Tibial nerve (tissue), 4 donors: ENCODE results near the gene TEKT5. TPM values are rescaled to one million over a fixed set of nuclear protein-coding genes. Genes with fewer than 3 reads are reported as not detected.

ENCODE experiments used
- DNase-seq, 2 donors: peaks; one replicate each; pipeline ENCODE4 v3.0.0-alpha.2; 2019; ENCODE audit warnings: low spot score in 2 of 2
- H3K27ac ChIP-seq, 4 donors: fragments of 200-600 bp; sonication (generic) in 3 of 4; one replicate each; pipeline ENCODE4 v1.5.1; 2017 to 2019; ENCODE audit warnings: mild to moderate bottlenecking in 1 of 4
- H3K27me3 ChIP-seq, 2 donors: fragments of 200-600 bp; sonication (generic) in 1 of 2; one replicate each; pipeline versions ENCODE4 v1.5.1 to v1.6.0; 2017 to 2019
- H3K36me3 ChIP-seq, 3 donors: fragments of 200-600 bp; sonication (generic); one replicate each; pipeline ENCODE4 v1.5.1; 2018 to 2019
- H3K4me1 ChIP-seq, 4 donors: fragments of 200-600 bp; sonication (generic) in 3 of 4; one replicate each; pipeline ENCODE4 v1.5.1; 2017 to 2019
- H3K4me3 ChIP-seq, 4 donors: fragments of 200-600 bp; sonication (generic) in 3 of 4; one replicate each; pipeline ENCODE4 v1.5.1; 2017 to 2019; ENCODE audit warnings: mild to moderate bottlenecking in 1 of 4, moderate library complexity in 1 of 4
- H3K9me3 ChIP-seq, 4 donors: fragments of 200-600 bp; sonication (generic) in 3 of 4; one replicate each; pipeline ENCODE4 v1.5.1; 2017 to 2019
- CTCF ChIP-seq, 5 experiments: fragments of 200-600 bp in 3 of 5; fragments of 450-650 bp in 2 of 5; sonication (generic) in 3 of 5; IDR thresholded peaks; one replicate each; pipeline ENCODE4 v1.5.1; 2016 to 2019; ENCODE audit warnings: antibody characterized with exemption in 5 of 5, mild to moderate bottlenecking in 3 of 5, moderate library complexity in 2 of 5
- EP300 ChIP-seq, 2 donors: sonication (generic); formaldehyde crosslinking; IDR thresholded peaks; one replicate each; pipeline ENCODE4 v1.6.1; 2017; ENCODE audit warnings: antibody characterized with exemption in 2 of 2, mild to moderate bottlenecking in 1 of 2
- POLR2A ChIP-seq, 2 donors: fragments of 450-650 bp; IDR thresholded peaks; one replicate each; pipeline ENCODE4 v1.6.1; 2017; ENCODE audit warnings: antibody characterized with exemption in 2 of 2, mild to moderate bottlenecking in 2 of 2, moderate library complexity in 2 of 2
- WGBS, 2 donors: methylation state at CpG; one replicate each; pipeline ENCODE4 v1.1.5; 2018; 5-methylcytosine and 5-hydroxymethylcytosine counted together
- total RNA-seq, 4 donors: library from RNA; depleted of rRNA; stranded (reverse); fragments of >200 nt; gene quantifications; one replicate each; pipeline ENCODE4 v1.1.0, GENCODE V29; 2016

The TEKT5 gene
- total RNA-seq, 4 donors from 2014 or later: not detected

- Histone ChIP-seq H3K27ac (peak overlapping the region; percentile 29 to 89 (median 82)), H3K4me1 (peaks cover 0 to 46% (median 16%) of the 10 kb centered on the region in 4 donors), H3K36me3 (no peaks in the 10 kb centered on the region), H3K4me3 (no peak overlapping the region), H3K9me3 (no peaks in the 10 kb centered on the region), H3K27me3 (no peaks in the 10 kb centered on the region)
- WGBS, 2 donors: 24 to 27% methylated on average over 6 of the region's 6 CpGs
- DNase-seq: no peak
- TF ChIP-seq EP300 (IDR thresholded peaks at IDR 0.05) (no peak), POLR2A (IDR thresholded peaks at IDR 0.05) (no peak), CTCF (IDR thresholded peaks at IDR 0.05) (no peak)
These were observed 78.3 kb downstream of the TEKT5 start for GRCh38 chr16:10616419-10616755.

GRCh38 chr16:10614685-10615084 lies 80.0 kb downstream of the TEKT5 start:
- DNase-seq: no peak
- H3K27me3 ChIP-seq: no peaks in the 10 kb centered on the region
- peaks cover 0 to 51% (median 20%) of the 10 kb centered on the region in 4 donors for H3K4me1 ChIP-seq
- no peak for TF ChIP-seq CTCF (IDR thresholded peaks at IDR 0.05)
- TF ChIP-seq EP300 (IDR thresholded peaks at IDR 0.05): no peak
- no peak for TF ChIP-seq POLR2A (IDR thresholded peaks at IDR 0.05)
- H3K9me3 ChIP-seq: no peaks in the 10 kb centered on the region
- no peak overlapping the region for H3K27ac ChIP-seq
- H3K4me3 ChIP-seq: no peak overlapping the region
- no peaks in the 10 kb centered on the region for H3K36me3 ChIP-seq

GRCh38 chr16:10613785-10614485 lies 80.8 kb downstream of the TEKT5 start:
- no peaks in the 10 kb centered on the region for H3K27me3 ChIP-seq
- no peak for DNase-seq
- no peaks in the 10 kb centered on the region for H3K9me3 ChIP-seq
- H3K36me3 ChIP-seq: no peaks in the 10 kb centered on the region
- no peak for TF ChIP-seq POLR2A (IDR thresholded peaks at IDR 0.05)
- TF ChIP-seq CTCF (IDR thresholded peaks at IDR 0.05): no peak
- no peak for TF ChIP-seq EP300 (IDR thresholded peaks at IDR 0.05)
- H3K4me1 ChIP-seq: peaks cover 0 to 51% (median 19%) of the 10 kb centered on the region in 4 donors
- 77 to 80% methylated on average over 6 of the region's 6 CpGs for WGBS, 2 donors
- H3K27ac ChIP-seq: no peak overlapping the region
- no peak overlapping the region for H3K4me3 ChIP-seq

- Histone ChIP-seq H3K27ac (peak overlapping the region in 2 of 4 donors; percentile 11 to 12), H3K27me3 (no peaks in the 10 kb centered on the region), H3K4me3 (no peak overlapping the region), H3K36me3 (no peaks in the 10 kb centered on the region), H3K9me3 (no peaks in the 10 kb centered on the region), H3K4me1 (peaks cover 0 to 44% (median 10%) of the 10 kb centered on the region in 4 donors)
- 36 to 51% methylated on average over 6 of the region's 6 CpGs for WGBS, 2 donors
- DNase-seq: no peak
- no peak for TF ChIP-seq EP300 (IDR thresholded peaks at IDR 0.05)
- no peak for TF ChIP-seq CTCF (IDR thresholded peaks at IDR 0.05)
- no peak for TF ChIP-seq POLR2A (IDR thresholded peaks at IDR 0.05)
These were observed 82.0 kb downstream of the TEKT5 start for GRCh38 chr16:10612649-10613179.

GRCh38 chr16:10611825-10612342 lies 82.8 kb downstream of the TEKT5 start:
- 67 to 71% methylated on average over 6 of the region's 6 CpGs for WGBS, 2 donors
- Histone ChIP-seq H3K27me3 (no peaks in the 10 kb centered on the region), H3K4me1 (peaks cover 0 to 35% (median 6%) of the 10 kb centered on the region in 4 donors), H3K9me3 (no peaks in the 10 kb centered on the region), H3K36me3 (no peaks in the 10 kb centered on the region), H3K27ac (no peak overlapping the region), H3K4me3 (no peak overlapping the region)
- TF ChIP-seq EP300 (IDR thresholded peaks at IDR 0.05) (no peak), CTCF (IDR thresholded peaks at IDR 0.05) (no peak), POLR2A (IDR thresholded peaks at IDR 0.05) (no peak)
- no peak for DNase-seq
